ENCODE data around the gene FOXRED2.

The FOXRED2 gene

DNA sequence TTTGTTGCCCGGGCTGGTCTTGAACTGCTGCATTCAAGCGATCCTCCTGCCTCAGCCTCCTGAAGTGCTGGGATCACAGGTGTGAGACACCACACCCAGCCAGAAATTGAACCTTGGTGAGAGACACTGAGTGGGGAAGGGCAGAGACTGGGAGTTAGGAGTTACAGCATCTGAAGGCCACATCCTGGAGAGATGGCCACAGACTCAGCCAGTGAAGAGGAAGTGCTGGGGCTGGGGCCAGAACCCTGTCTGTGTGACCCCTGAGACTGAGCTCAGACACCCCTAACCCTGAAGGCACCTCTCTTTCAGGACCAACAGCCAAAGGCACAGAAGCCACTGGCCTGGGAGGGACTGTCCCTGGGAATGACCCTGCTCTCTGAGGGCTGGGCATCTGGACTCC lies 59.2 kb downstream of the FOXRED2 start:
- H3K27me3 ChIP-seq (replicated peaks; ENCODE audit: control insufficient read depth, insufficient read depth, low read length), result no peaks in the 10 kb centered on the region
- no peaks in the 10 kb centered on the region for H3K36me3 ChIP-seq (ENCODE audit: control insufficient read depth, insufficient read depth, low read length)
- no peak for DNase-seq (ENCODE audit: extremely low read depth, insufficient read length)
- H3K4me3 ChIP-seq (replicated peaks; ENCODE audit: low read depth, low read length), result no peak overlapping the region
- TF ChIP-seq, protein P1, sequence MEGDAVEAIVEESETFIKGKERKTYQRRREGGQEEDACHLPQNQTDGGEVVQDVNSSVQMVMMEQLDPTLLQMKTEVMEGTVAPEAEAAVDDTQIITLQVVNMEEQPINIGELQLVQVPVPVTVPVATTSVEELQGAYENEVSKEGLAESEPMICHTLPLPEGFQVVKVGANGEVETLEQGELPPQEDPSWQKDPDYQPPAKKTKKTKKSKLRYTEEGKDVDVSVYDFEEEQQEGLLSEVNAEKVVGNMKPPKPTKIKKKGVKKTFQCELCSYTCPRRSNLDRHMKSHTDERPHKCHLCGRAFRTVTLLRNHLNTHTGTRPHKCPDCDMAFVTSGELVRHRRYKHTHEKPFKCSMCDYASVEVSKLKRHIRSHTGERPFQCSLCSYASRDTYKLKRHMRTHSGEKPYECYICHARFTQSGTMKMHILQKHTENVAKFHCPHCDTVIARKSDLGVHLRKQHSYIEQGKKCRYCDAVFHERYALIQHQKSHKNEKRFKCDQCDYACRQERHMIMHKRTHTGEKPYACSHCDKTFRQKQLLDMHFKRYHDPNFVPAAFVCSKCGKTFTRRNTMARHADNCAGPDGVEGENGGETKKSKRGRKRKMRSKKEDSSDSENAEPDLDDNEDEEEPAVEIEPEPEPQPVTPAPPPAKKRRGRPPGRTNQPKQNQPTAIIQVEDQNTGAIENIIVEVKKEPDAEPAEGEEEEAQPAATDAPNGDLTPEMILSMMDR (IDR thresholded peaks at IDR 0.05; ENCODE audit: insufficient read depth, low read length, poor library complexity, severe bottlenecking), result no peak

DNA sequence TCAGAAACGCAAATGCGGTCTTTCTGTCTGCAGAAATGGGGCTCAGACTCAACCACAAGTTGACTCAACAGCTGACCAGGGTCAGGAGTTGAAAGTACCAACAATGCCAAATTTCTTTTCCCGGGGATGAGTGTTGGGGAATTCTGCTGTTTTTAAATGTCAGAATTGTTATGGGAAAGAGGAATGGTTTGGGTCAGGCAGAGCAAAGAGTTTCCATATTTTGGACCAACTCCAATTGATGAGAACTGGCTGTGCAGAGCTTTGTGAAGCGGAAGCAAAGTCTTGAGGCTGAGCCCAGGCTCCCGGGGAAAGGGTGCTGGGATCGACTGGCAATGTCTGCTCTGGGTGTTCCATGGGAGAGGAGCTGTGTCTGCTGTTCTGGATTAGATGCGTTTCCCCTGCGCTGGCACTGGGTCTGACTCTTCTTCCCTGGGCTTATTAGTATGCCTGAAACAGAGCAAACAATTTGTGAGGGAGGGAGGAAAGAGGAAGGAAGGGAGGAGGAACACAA lies 61.6 kb downstream of the FOXRED2 start:
- no peak for DNase-seq (ENCODE audit: extremely low read depth, insufficient read length)
- no peaks in the 10 kb centered on the region for H3K36me3 ChIP-seq (ENCODE audit: control insufficient read depth, insufficient read depth, low read length)
- TF ChIP-seq, protein P1 (IDR thresholded peaks at IDR 0.05; ENCODE audit: insufficient read depth, low read length, poor library complexity, severe bottlenecking), result no peak
- no peak overlapping the region for H3K4me3 ChIP-seq (replicated peaks; ENCODE audit: low read depth, low read length)
- no peaks in the 10 kb centered on the region for H3K27me3 ChIP-seq (replicated peaks; ENCODE audit: control insufficient read depth, insufficient read depth, low read length)

DNA sequence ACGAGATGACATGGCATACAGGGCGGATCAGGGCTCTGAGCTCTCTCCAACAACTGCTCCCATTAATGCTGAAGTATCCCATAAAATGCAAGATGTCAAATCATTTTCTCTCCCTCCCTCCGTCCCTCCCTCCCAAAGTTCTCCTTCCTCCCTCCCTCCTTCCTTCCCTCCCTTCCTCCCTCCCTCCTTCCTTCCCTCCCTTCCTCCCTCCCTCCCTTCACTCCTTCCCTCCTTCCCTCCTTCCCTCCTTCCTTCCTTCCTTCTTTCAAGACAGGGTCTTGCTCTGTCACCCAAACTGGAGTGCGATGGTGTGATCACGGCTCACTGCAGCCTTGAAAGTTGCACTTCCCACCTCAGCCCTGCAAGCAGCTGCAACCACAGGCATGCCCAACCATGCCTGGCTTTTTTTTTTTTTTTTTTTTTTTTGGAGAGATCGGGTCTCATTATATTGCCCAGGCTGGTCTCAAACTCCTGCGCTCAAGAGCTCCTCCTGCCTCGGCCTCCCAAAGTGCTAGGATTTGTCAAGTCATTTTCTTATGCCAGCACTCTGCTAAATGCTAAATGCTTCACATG lies 63.6 kb downstream of the FOXRED2 start:
- DNase-seq (ENCODE audit: extremely low read depth, insufficient read length), result no peak
- H3K4me3 ChIP-seq (replicated peaks; ENCODE audit: low read depth, low read length), result no peak overlapping the region

DNA sequence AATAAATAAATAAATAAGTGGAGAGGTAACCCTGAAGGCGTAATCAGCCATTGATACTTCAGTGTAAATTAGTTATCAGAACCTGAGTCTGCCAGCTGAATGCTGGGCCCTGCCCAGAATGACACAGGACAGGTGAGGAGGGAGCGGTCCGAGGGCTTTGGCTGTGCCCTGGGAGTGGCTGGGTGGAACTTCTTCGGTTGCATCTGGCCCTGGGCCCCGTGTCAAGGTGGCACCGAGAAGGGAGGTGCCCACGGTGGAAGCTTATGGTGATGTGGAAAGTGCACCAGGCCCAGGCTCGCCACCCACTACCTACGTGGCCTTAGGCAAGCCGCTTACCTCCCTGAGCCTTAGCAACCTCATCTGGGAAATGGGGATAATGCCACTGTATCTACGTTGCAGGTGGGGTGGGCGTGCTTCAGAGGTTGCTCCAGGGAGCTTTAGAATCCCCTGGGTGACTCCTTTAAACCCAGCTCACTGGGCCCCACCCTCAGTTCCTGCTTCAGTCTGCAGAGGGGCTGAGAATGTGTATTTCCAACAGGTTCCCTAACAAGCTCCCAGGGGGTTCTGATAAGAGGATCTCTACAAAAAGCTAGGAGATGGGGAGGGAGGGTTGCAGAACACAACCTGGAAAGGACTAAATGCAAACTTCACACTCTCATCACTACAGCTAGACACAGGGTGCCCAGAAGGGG lies 64.2 kb downstream of the FOXRED2 start:
- H3K27me3 ChIP-seq (replicated peaks; ENCODE audit: control insufficient read depth, insufficient read depth, low read length), result no peaks in the 10 kb centered on the region
- no peak for DNase-seq (ENCODE audit: extremely low read depth, insufficient read length)
- TF ChIP-seq, protein P1 (IDR thresholded peaks at IDR 0.05; ENCODE audit: insufficient read depth, low read length, poor library complexity, severe bottlenecking), result no peak
- H3K36me3 ChIP-seq (ENCODE audit: control insufficient read depth, insufficient read depth, low read length), result no peaks in the 10 kb centered on the region
- no peak overlapping the region for H3K4me3 ChIP-seq (replicated peaks; ENCODE audit: low read depth, low read length)

More for the DNA sequence above, 63.6 kb downstream of the FOXRED2 start:
- TF ChIP-seq, protein P1 (IDR thresholded peaks at IDR 0.05; ENCODE audit: insufficient read depth, low read length, poor library complexity, severe bottlenecking), result no peak
- Histone ChIP-seq H3K36me3 (ENCODE audit: control insufficient read depth, insufficient read depth, low read length) (no peaks in the 10 kb centered on the region), H3K27me3 (replicated peaks; ENCODE audit: control insufficient read depth, insufficient read depth, low read length) (no peaks in the 10 kb centered on the region)

DNA sequence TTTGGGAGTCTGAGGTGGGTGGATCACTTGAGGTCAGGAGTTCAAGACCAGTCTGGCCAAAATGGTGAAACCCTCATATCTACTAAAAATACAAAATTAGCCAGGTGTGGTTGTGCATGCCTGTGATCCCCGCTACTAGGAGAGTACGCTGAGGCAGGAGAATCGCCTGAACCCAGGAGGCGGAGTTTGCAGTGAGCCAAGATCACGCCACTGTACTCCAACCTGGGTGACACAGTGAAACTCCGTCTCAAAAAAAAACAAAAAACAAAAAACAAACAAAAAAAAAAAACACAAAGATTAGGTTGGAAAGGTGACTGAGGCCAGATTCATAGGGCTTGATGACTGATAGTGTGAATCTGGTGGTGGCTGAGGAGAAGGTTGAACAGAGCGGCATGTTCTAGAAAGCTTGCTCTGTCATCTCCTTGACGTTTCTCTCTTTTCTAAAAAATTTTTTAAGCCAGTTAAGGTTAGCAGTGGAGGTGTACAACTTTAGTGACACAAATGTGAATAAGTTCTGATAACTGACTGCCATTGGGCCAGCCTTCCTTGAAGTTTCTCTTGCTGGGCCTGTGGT lies 66.3 kb downstream of the FOXRED2 start:
- no peaks in the 10 kb centered on the region for H3K36me3 ChIP-seq (ENCODE audit: control insufficient read depth, insufficient read depth, low read length)
- H3K27me3 ChIP-seq (replicated peaks; ENCODE audit: control insufficient read depth, insufficient read depth, low read length), result no peaks in the 10 kb centered on the region
- no peak overlapping the region for H3K4me3 ChIP-seq (replicated peaks; ENCODE audit: low read depth, low read length)
- TF ChIP-seq, protein P1 (IDR thresholded peaks at IDR 0.05; ENCODE audit: insufficient read depth, low read length, poor library complexity, severe bottlenecking), result no peak
- DNase-seq (ENCODE audit: extremely low read depth, insufficient read length), result no peak
